Mucosa of descending colon (tissue), 3 donors: Measurements from ENCODE around the gene GNAZ. TPM values are rescaled to one million over a fixed set of nuclear protein-coding genes. Genes with fewer than 3 reads are reported as not detected.

ENCODE experiments used
- ATAC-seq: fragments of 200-7000 bp; cut with Tn5 transposase; one replicate; pipeline ENCODE4 v1.9.1; 2020; ENCODE audit warnings: mild to moderate bottlenecking, moderate library complexity
- DNase-seq, 3 donors: peaks; one replicate each; pipeline ENCODE4 v3.0.0-alpha.2; 2020
- H3K36me3 ChIP-seq: fragments of 200-600 bp; one replicate; pipeline ENCODE4 v1.8.0; 2021; ENCODE audit warnings: low read depth, mild to moderate bottlenecking
- H3K4me1 ChIP-seq: fragments of 200-600 bp; one replicate; pipeline ENCODE4 v1.8.0; 2021; ENCODE audit warnings: low read depth, mild to moderate bottlenecking
- H3K4me3 ChIP-seq: fragments of 200-600 bp; one replicate; pipeline ENCODE4 v1.8.0; 2021; ENCODE audit warnings: mild to moderate bottlenecking
- H3K9me3 ChIP-seq: fragments of 200-600 bp; one replicate; pipeline ENCODE4 v1.8.0; 2021; ENCODE audit warnings: mild to moderate bottlenecking
- intact Hi-C, 2 donors: fragments of 100-400 bp; cut with DNase I in 1 of 2; cut with micrococcal nuclease in 1 of 2; formaldehyde crosslinking; loops; one replicate each; pipeline versions ENCODE4 v1.11.0 to v1.11.1; 2022; cut with DNase I, micrococcal nuclease
- total RNA-seq, 3 donors: library from RNA; stranded (reverse); fragmentation: NEBNext Ultra II Directional in 2 of 3; extraction: Animal tissue kit (Norgen Biotek cat#: 25700) in 2 of 3; gene quantifications; one replicate each; pipeline versions ENCODE4 v1.2.1 to v1.2.4, GENCODE V29; 2021 to 2023
- TF ChIP-seq, protein P1 (sequence below): fragments of 200-600 bp; IDR thresholded peaks from one replicate; pipeline ENCODE4 v1.8.0; 2022; ENCODE audit warnings: antibody characterized with exemption, mild to moderate bottlenecking
- donor health status: DM: no; HTN: no; CAD: no; lungs with moderate emphysema.
- donor health status: DM: no; HTN: no; CAD: no.
- donor health status: DM: no; HTN: yes; CAD: no.

The GNAZ gene
- total RNA-seq, 3 donors from 2014 or later = 0.96 to 25.1 (median 1.7) TPM

DNA sequence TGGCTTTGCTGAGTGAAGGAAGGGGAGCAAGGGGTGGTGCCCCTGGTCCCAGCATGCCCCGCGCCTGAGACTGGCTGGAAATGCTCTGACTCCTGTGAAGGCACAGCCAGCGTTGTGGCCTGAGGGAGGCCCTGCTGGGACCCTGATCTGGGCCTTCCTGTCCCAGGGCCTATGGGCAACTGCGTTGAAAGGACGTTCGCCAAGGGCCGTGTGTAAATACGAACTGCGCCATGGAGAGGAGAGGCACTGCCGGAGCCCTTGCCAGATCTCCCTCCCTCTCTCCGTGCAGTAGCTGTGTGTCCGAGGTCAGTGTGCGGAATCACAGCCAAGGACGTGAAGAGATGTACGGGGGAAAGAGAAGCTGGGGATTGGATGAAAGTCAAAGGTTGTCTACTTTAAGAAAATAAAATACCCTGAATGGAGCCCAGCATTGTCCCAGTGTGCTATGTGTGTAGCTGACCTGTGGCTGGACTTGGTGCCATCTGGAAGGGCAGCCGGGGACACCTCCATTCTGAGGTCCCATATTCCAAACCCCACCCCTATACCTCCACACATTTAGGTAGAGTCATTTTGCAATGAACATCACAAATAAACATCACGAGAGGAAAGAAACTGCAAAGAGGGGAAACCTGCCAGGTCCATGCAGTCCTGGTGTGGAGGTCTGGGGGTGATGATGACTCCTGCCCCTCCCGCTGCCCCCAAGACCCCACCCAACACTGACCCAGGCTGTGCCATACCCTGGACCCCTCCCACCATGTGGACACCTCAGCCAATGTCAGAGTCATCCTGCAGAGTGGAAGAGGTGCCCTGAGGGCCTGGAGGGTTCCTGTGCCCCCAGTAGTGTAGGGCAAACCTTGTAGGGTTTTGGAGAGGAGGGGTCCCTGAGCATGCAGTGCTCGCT lies 54.5 kb downstream of the GNAZ start:
- no peaks in the 10 kb centered on the region for H3K9me3 ChIP-seq
- DNase-seq (peak in 1 of 3 donors; percentile 24), ATAC-seq (no peak)
- H3K4me1 ChIP-seq = no peaks in the 10 kb centered on the region
- intact Hi-C loops = loop anchor here in 1 of 2 donors (10.0 kb wide), 1 partner anchor 160 kb away; no protein-coding TSS in a partner anchor
- no peak overlapping the region for H3K4me3 ChIP-seq
- TF ChIP-seq, protein P1, sequence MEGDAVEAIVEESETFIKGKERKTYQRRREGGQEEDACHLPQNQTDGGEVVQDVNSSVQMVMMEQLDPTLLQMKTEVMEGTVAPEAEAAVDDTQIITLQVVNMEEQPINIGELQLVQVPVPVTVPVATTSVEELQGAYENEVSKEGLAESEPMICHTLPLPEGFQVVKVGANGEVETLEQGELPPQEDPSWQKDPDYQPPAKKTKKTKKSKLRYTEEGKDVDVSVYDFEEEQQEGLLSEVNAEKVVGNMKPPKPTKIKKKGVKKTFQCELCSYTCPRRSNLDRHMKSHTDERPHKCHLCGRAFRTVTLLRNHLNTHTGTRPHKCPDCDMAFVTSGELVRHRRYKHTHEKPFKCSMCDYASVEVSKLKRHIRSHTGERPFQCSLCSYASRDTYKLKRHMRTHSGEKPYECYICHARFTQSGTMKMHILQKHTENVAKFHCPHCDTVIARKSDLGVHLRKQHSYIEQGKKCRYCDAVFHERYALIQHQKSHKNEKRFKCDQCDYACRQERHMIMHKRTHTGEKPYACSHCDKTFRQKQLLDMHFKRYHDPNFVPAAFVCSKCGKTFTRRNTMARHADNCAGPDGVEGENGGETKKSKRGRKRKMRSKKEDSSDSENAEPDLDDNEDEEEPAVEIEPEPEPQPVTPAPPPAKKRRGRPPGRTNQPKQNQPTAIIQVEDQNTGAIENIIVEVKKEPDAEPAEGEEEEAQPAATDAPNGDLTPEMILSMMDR = no peak
- H3K36me3 ChIP-seq = no peaks in the 10 kb centered on the region

DNA sequence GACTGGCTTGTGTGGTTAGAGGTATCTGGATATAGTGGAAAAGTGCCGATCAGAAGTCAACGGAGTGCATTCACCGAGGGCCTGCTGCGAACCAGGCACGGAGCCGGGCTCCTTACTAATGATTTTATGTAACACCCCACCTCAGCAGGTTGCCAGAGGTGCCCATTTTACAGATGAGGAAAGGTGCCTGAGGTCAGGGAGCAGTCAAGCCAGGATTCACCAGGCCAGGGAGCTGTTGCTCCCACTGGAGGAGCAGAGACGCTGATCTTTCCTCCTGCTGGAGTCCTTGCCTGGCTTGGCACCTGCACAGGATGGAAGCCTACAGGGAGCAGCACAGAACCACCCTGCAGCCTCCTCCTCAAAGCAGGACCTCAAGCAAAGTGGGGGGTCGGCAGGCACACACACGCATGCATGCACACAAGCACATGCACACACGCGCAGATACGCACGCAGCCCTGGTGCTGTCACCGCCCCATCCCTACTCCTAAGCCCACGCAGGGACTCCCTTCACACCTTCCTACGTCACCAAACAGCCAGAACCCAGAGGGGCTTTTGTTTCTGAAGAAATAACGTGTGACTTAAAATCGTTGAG lies 55.3 kb downstream of the GNAZ start:
- ATAC-seq (no peak), DNase-seq (peak in 1 of 3 donors; percentile 28)
- Histone ChIP-seq H3K4me3 (no peak overlapping the region), H3K4me1 (no peaks in the 10 kb centered on the region), H3K9me3 (no peaks in the 10 kb centered on the region), H3K36me3 (no peaks in the 10 kb centered on the region)
- intact Hi-C loops = loop anchor here in 1 of 2 donors (10.0 kb wide), 1 partner anchor 161 kb away; no protein-coding TSS in a partner anchor
- TF ChIP-seq, protein P1 = no peak

DNA sequence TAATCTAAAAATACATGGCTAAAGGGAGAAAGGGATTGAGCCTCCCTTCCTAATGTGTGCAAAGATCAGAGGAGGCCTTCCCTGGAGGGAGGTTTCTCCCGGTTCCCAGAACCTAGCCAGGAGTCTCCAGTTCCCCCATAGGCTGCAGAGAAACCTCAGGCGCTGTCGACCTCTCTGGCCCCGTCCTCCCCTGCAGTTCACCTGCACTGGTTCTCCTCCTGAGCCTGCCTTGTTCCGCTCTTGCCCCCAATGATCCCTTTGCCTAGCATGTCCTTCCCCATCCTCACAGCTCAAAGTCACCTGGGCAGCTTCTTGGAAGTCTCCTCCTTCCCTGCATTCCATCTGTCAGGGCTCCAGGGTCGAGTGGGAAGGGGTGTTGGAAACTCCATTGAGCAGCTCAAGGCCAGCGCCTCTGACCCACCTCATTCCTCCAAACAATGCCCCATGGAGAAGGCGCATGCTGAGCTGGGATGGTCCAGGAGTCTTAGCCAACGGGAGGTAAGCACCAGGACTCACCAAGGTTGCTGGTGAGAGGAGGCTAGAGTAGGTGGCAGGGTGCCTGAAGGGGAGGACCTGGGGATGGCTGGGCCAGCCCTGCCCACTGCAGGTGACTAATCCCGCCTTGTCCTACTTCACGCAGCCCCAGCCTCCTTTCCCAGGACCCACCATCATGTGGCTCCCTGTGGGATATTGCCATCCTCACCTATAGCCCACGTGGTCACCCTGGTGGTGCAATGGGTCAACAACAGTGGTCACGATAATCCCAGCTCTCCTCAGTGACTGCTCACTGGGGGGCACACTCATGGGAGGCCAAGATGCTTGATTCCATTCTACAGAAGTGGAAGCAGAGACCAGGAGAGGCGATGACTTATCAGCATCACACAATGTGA lies 56.1 kb downstream of the GNAZ start:
- Histone ChIP-seq H3K4me3 (no peak overlapping the region), H3K4me1 (no peaks in the 10 kb centered on the region), H3K36me3 (no peaks in the 10 kb centered on the region), H3K9me3 (no peaks in the 10 kb centered on the region)
- DNase-seq (peak in 1 of 3 donors; percentile 37), ATAC-seq (no peak)
- intact Hi-C loops = loop anchor here in 1 of 2 donors (10.0 kb wide), 1 partner anchor 162 kb away; no protein-coding TSS in a partner anchor
- TF ChIP-seq, protein P1 = no peak

DNA sequence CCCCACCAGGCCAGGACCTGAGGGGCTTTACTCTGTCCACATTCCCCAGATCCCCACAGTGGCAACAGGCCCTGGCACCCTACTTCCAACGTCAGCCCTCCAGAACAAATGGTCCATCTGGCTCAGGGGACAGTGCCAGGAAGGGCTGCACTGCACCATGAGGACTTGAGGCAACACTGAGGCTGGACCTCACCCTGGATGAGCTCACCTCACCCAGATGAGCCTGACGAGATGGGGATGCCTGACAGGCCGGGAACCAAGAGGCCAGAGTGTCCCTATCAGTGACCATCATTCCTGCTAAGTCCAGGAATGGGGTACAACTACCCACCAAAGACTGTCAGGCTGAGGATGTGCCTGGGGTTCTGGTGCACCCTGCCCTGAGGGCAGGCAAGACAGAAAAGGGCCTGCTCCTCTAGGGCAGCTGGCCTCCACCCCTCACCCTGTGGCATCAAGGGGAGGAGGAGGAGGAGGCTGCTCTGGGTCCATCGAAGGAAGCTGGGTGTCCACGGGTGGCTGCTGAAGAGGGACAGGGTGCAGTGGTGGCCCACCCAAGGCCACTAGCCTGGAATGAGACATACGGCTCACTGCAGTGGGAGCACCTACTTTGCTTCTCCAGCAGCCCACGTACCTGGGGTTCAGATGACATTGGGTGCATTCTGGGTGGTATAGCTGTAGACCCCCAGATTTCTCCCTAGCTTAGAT lies 56.9 kb downstream of the GNAZ start:
- H3K4me1 ChIP-seq = no peaks in the 10 kb centered on the region
- H3K4me3 ChIP-seq = no peak overlapping the region
- ATAC-seq (no peak), DNase-seq (peak in 1 of 3 donors; percentile 27)
- H3K9me3 ChIP-seq = no peaks in the 10 kb centered on the region
- TF ChIP-seq, protein P1 = no peak
- no peaks in the 10 kb centered on the region for H3K36me3 ChIP-seq
- intact Hi-C loops = loop anchor here in 1 of 2 donors (10.0 kb wide), 1 partner anchor 162 kb away; no protein-coding TSS in a partner anchor
